SH-SY5Y (cell line): ENCODE measurements around the gene SLC38A5.

Experiments used
- GATA2 ChIP-seq: IDR thresholded peaks from 2 replicates; pipeline ENCODE4 v1.6.1; 2011; ENCODE audit warnings: mild to moderate bottlenecking, low read depth, low read length
- GATA3 ChIP-seq: IDR thresholded peaks from 2 replicates; pipeline ENCODE4 v1.6.1; 2011; ENCODE audit warnings: low read depth, mild to moderate bottlenecking, low read length, moderate library complexity

Gene SLC38A5

DNA sequence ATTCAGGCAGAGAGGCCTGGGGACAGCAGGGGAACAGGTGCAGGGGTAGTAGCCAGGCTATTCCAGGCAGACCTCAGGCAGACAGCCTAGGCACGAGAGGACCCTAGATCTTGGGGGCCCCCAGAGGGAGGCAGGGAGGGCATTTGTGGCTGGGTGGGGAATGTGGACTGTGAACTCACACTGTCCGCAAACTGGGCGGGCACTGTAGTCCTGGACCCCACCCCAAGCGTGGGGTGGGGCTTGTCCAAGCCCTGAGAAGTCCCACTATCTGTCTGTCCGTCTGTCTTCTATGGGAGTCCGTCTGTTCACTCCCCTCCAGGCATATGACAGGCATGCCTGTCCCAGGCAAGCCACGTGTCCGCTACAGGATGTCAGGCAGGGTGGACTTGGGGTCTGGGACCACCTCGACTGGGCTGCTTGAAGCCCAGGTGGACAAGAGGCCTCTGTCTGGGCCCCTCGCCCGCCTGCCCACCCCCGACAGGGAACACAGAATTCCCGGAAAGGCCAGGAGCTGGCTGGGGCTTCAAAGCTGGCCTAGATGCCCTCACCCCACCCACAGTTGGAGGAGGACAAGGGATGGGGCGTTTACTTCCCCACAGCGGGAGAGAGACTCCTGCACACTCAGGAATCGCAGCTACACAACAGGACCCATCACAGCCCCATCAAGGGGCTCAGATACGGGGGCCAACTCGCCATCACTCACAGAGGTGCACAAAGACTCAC, at the start of gene SLC38A5:
SLC38A5 (minus strand) TSS at position 151 of the 723 bp plus-strand sequence. CDS start 2,336 bp downstream, outside the sequence.
- TF ChIP-seq GATA2 (no peak), GATA3 (no peak)

DNA sequence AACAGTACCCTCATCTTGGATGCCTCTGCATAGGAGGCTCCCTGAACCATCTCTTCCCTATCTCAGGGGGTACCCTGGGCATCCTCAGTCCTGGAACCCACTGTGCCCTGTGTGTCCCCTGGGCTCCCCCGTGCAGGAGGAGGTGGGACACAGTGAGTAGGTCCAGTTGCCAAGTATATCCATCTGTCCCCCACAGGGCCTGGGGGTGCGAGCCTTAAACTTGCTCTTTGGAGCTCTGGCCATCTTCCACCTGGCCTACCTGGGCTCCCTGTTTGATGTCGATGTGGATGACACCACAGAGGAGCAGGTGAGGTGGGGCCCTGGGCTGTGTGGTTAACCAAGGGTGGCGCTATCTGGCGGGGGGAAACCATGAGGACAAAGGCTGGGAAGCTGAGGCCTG, 46.9 kb upstream of the SLC38A5 start:
- TF ChIP-seq GATA2 (no peak), GATA3 (no peak)

DNA sequence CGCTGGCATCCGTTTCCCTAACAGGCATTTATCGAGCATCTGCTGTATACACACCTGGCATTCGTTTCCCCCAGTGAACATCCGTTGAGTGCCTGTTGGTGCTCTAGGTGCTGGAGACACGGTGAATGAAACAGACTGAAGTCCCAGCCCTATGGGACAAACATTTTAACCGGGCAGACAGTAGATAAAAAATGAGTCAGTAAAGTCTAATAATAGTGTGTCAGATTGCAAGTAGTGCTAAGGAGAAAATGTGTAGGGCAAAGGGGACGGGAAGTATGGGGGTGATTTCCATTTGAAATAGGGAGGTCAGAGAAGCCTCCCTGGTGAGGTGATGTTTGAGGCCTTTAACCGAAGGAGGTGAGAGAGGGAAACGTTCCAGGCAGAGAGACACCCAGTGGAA, 46.2 kb upstream of the SLC38A5 start:
- no peak for TF ChIP-seq GATA2
- TF ChIP-seq GATA3, result no peak

DNA sequence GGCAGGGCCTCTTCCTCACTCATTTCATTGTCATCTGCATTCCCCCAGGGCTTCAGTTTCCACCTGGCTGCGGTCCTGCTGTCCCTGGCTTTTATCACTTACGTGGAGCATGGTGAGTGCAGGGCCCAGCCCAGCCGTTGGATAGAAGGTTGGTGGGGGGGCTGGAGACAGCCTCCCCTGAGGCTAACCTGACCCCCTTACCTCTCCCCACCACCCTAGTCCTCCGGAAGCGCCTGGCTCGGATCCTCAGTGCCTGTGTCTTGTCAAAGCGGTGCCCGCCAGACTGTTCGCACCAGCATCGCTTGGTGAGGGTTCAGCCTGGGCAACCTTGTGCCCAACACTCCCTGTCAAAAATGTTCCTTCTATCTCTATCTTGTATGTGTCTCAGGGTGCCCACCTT, 45.8 kb upstream of the SLC38A5 start:
- TF ChIP-seq GATA2, result no peak
- no peak for TF ChIP-seq GATA3

DNA sequence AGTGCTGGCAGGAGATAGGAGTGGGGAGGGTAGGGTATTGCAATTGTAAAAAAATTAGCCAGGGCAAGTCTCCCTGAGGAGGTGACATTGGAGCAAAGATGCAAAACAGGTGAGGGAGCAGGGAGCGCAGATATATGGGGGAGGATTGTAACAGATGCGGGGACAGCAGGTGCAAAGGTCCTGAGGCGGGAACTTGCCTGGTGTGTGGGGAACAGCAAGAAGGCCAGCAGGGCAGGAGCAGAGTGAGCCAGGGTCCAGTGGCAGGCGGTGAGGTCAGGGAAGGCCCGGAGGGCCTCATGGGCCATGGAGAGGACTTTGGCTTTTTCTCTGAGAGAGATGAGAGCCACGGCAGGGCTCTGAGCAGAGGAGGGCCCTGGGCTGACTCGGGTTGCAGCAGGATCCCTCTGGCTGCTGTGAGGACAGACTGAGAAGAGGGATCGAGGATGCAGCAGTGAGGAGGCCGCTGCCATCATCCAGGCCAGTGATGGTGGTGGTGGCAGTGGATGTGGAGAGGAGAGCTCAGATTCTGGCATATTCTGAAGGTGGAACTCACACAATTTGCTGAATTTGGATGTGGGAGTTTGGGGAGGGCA, 44.9 kb upstream of the SLC38A5 start:
- TF ChIP-seq GATA2 (no peak), GATA3 (no peak)

DNA sequence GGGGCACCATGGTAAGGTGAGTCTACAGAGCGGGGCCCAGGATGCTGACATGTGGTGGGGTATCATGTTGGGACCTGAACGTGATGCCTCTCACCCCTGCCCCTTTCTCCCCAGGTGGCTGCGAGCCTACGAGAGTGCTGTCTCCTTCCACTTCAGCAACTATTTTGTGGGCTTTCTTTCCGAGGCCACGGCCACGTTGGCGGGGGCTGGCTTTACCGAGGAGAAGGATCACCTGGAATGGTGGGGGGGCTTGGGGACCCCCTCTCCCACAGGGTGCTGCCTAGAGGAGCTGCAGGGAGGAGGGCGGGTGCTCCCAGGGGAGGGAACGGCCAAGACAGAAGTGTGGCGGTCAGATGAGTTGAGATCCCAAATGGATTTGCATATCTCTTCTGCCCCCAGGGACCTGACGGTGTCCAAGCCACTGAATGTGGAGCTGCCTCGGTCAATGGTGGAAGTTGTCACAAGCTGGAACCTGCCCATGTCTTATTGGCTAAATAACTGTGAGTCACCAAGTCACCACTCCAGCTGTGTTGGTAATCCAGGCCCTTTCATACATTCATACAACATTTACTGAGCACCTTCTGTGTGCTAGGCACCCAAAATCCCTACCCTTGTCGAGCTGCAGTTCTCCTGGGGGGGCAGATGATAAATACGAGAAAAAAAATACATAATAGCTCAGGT, 44.2 kb upstream of the SLC38A5 start:
- no peak for TF ChIP-seq GATA2
- TF ChIP-seq GATA3, result no peak

DNA sequence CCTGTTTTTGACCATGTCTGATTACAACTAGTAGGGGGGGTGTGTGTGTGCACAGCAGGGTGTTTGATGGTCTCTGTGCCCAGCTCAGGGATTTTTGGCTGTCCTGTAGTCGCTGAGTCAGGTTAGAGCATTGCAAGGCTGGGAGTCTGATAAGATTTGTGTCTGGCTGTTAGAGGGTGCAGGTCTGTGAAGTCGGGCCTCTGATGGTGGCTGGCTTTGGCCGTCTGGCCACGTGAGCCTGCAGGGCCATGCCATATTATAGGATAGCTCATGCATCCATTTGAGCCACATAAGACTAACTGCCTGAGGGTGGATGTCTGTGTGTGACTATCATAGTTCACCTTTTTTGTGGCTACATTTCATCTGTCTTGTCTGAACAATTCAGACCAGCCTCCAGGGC, 43.6 kb upstream of the SLC38A5 start:
- TF ChIP-seq GATA2 (no peak), GATA3 (no peak)

DNA sequence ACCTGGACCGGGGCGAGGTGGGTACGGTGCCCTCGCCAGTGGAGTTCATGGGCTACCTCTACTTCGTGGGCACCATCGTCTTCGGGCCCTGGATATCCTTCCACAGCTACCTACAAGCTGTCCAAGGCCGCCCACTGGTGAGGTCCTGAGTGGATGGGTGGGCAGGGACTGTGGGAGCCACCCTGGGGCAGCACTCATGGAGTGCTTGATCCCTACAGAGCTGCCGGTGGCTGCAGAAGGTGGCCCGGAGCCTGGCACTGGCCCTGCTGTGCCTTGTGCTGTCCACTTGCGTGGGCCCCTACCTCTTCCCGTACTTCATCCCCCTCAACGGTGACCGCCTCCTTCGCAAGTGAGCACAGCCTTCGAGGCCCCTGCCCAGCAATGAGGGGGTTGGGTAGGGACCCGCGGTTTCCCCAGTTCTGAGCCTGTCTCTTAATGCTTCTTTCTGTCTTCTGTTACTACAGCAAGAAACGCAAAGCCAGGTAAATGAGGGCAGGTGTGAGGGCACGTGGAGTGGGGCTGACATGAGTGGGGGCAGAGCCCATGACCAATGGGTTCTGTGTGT, 42.4 kb upstream of the SLC38A5 start:
- TF ChIP-seq GATA3 (no peak), GATA2 (no peak)

DNA sequence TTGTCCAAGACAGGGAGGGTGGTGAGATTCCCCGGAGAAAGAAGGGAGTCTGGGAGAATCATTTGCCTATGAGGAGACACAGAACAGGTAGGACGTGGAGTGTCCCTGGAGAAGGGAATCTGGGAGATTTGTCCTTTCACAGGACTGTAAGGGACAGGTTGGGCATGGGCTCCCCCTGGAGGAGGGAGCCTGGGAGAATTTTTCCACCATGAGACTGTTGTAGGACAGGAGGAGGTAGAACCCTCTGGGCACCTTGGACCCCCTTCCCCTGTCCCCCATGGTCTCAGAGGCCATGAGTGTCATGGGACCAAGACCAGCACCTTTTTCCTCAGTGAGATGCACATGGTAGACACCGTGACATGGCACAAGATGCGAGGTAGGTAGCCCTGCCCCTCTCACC, 41.5 kb upstream of the SLC38A5 start:
- TF ChIP-seq GATA3, result no peak
- TF ChIP-seq GATA2, result no peak

DNA sequence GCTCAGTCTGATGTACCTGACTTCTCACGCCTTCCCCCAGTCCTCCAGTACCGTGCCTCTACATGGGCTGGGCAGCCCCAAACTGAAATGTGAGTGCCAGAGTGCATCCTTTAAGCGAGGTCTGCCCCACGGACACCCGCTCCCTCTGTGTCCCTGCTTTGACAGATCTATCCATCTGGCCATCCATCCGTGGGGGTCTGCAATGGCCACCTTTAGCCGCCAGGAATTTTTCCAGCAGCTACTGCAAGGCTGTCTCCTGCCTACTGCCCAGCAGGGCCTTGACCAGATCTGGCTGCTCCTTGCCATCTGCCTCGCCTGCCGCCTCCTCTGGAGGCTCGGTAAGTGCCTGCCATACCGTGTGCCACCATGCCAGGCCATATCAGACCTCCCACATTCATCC, 39.6 kb upstream of the SLC38A5 start:
- TF ChIP-seq GATA2 (no peak), GATA3 (no peak)

DNA sequence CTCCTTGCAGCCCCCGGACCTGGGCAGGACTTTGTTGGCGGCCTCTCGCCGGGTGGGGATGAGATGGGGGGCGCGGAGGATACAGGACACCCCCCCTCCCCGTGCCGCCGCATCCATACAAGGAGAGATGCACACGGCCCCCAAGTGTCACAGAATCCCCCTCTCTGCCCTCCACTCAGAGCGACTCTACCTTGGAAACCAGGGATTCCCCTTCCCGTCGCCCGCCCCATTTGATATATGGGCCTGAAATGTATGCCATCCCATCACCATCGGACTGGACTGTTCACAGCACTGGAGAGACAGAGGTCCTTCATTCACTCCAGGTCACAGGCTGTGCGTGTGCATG, 39.2 kb upstream of the SLC38A5 start:
- TF ChIP-seq GATA2 (no peak), GATA3 (no peak)

DNA sequence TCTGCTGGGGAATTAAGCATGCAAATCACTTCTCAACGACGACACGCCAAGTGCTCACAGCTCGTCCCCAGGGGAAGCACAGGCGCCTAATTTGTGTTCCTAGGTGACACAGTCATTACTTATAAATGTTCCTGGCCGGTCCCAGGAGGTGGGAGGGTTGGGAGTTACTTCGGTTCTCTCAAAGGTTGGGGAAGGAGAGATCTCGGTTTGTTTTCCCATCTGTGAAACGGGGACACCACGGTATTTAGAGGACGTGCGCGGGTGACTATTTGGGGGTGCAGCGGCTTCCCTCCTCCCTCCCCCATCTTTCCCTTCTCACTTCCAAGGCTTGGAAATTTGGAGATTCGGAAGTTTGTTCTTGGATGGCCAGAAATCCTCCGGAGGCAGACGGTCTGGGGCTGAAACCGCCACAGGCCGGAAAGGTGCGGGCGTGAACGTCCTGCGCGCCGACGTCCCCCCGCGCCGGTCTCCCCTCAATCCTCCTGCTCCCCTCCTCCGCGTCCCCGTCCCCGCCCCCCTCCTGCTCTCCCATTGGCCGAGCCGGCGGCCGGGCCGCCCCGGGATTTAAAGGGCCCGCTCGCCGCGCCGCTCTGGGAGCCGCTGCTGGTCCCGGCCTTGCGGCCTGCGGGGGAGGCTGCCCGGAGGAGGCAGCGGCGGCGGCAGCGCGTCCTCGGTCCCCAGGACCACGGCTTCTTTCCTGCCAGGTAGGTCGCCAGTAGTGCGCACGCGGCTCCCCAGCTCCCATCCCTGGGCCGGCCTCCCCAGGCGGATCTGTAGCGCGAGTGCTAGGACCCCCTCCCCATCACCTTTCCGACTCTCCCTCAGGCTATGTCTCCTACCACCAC, 38.6 kb upstream of the SLC38A5 start, which contains the start of gene PORCN:
PORCN (plus strand) TSS at position 593 of the 845 bp plus-strand sequence. CDS start 829 bp downstream, outside the sequence.
- TF ChIP-seq GATA3, result no peak
- TF ChIP-seq GATA2, result no peak

DNA sequence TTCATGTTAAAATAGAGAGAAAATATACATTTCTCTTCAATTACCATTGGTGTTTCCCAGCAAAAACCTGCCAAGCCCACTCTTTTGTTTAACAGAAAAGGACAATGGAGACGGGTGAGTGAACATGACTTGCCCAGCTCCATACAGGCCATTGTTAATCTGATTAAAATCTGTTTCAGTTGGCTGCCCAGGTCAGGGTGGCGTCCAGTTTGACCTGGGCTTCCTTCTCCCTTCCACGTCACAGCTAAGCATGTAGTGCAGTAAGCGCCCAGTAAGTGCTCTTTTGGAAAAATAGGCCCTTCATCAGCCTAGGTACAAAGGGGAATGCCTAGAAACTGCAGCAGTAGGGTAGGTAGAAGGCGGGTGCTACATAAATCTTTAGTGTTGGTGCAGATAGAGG, 37.2 kb upstream of the SLC38A5 start:
- TF ChIP-seq GATA2 (no peak), GATA3 (no peak)

DNA sequence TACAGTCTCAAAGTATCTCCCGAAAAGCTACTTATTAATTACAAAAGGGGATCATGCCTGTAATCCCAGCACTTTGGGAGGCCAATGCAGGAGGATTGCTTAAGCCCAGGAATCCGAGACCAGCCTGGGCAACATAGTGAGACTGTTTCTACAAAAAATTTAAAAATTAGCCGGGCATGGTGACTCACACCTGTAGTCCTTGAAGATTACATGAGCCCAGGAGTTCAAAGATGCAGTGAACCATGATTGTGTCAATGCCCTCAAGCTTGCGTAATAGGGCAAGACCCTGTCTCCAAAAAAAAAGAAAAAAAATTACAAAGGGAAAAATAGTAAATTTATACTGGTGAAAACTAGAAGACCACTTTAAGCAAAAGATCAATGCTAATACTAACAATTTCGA, 35.4 kb upstream of the SLC38A5 start:
- no peak for TF ChIP-seq GATA3
- no peak for TF ChIP-seq GATA2
